ENCODE measurements around the gene HK1. TPM values are rescaled to one million over a fixed set of nuclear protein-coding genes. Genes with fewer than 3 reads are reported as not detected.
"Not testable (repeated sequence)": the region's sequence is repeated elsewhere in the genome, so short reads cannot be mapped to it uniquely, and the experiment has no call there.

The HK1 gene
- polyA plus RNA-seq, 1 donor, result 28.6 TPM

DNA sequence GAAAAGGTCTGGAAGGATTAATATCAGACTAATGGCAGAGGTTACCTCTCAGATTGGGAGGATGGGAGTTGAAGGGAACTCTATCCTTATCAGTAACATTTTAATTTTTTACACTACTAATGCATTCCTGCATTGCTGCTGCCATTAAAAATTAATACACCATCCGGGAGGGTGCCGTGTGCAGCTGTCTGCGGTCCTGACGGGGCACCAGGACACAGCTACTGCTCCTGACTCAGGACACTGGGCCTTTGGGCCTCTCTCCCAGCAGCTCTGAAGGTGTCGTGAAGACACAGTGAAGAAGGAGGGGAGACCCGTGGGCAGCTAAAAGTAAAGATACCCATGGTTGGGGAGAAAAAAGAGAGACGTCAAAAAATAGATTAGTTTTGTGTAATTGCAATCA lies 23.4 kb upstream of the HK1 start:
- DNase-seq (ENCODE audit: low read depth), result no peak

DNA sequence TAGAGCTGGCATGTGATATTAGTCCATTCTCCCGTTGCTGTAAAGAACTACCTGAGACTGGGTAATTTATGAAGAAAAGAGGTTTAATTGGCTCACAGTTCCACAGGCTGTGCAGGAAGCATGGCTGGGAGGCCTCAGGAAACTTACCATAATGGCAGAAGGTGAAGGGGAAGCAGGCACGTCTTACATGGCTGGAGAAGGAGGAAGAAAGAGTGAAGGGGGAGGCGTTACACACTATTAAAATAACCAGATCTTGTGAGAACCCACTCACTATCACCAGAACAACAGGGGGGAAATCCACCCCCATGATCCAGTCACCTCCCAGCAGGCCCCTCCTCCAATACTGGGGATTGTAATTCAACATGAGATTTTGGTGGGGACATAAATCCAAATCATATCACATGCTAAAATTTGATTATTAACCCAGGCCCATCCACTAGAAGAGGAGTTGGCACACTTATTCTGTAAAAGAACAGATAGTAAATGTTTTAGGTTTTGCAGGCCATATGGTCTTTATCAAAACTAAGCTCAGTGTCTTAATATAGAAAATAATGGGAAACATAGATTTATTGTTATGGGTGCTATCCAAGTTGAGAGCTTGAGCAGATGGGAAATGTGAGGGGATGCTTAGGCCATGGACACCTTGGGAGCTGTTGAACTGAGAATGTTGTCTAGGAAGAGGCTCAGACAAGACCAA lies 18.6 kb upstream of the HK1 start:
- DNase-seq (ENCODE audit: low read depth), result no peak

DNA sequence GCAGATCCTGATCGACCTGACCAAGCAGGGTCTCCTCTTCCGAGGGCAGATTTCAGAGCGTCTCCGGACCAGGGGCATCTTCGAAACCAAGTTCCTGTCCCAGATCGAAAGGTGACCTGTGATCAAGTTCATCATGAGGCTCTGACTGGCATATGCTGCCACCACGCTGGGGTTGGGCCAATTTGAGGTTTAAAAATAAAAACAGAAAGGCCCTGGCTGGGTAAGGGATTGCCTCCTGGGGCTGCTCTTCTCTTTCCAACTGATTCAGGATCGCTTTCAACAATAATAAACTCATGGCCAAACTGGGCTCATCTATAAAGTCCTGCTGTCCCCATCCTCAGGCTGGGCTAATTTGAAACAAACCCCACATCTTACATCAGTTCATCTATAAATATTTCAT lies 17.1 kb upstream of the HK1 start:
- no peak for DNase-seq (ENCODE audit: low read depth)

GRCh38 chr10:69262292-69262751 lies 16.0 kb upstream of the HK1 start:
- DNase-seq (ENCODE audit: low read depth), result no peak

GRCh38 chr10:69265521-69265920 lies 12.8 kb upstream of the HK1 start:
- no peak for DNase-seq (ENCODE audit: low read depth)

DNA sequence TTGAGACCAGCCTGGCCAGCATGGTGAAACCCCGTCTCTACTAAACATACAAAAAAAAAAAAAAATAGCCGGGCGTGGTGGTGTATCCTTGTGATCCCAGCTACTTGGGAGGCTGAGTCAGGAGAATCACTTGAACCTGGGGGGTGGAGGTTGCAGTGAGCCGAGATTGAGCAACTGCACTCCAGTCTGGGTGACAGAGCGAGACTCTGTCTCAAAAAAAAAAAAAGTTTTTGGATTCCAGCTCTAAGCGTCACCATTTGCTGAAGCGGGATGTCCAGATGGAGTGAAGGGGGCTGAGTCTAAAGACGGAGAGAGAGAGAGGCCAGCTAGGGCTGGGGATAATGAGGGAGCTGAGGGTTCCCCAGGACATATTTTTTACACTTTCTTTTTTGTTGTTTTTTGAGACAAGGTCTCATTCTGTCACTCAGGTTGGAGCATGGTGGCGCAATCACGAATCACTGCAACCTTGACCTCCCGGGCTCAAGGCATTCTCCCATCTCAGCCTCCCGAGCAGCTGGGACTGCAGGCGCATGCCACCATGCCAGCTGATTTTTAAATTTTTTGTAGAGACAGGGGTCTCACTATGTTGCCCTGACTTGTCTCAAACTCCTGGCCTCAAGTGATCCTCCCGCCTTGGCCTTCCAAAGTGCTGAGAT lies 9.4 kb upstream of the HK1 start:
- DNase-seq (ENCODE audit: low read depth), result no peak

DNA sequence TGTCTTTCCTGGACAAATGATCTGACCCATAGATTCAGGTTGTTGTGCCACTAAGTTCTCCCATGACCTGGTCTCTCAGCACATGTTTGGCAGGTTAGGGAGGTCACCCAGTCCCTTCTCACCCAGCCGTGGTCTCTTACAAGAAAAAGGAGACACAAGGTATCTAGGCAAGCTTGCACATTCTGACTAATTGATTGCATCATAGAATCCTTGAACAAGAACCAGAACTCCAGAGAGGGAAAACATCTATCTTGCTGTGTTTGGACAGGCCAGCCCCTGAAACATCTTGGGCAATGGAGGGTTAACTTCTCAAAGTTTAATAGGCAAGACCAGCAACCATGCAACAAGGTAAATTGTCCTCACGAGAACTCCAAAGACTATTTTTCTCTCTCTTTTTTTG lies 8.5 kb upstream of the HK1 start:
- DNase-seq (ENCODE audit: low read depth), result no peak

DNA sequence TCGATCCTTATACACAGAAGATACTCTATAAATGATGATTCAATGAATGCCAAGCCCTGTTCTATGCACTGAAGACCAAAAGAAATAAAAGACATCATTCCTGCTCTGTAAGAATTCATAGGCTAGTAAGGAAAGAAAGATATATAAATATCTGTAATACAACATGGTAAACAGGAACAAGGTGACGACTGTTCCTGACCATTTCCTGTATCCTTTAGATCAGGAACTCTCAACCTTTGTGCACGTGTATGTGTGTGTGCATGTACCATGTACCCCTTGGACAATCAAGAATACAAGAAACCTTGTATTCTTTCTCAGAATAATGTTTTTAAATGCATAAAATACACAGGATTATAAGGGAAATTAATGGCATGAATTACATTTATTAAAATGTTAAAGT lies 7.3 kb upstream of the HK1 start:
- DNase-seq (ENCODE audit: low read depth), result no peak

DNA sequence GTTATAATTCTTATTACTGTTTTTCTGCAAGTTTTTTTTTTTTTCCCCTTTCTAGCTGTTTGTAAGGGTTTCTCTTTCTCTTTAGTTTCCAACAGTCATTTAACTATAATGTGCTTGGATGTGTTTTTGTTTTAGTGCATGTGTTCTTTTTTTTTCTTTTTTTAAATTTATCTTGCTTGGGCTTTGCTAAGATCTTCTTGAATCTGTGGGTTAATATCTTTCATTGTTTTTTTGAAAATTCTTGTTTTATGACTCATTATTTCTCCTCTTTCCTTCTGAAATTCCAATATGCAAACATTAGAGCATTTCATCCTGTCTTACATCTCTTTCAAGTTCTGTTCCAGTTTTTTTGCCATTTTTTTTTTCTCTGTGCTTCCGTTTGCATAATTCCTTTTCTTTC lies 5.7 kb upstream of the HK1 start:
- DNase-seq (ENCODE audit: low read depth), result no peak

GRCh38 chr10:69275444-69275843 lies 2.9 kb upstream of the HK1 start:
- no peak for DNase-seq (ENCODE audit: low read depth)

DNA sequence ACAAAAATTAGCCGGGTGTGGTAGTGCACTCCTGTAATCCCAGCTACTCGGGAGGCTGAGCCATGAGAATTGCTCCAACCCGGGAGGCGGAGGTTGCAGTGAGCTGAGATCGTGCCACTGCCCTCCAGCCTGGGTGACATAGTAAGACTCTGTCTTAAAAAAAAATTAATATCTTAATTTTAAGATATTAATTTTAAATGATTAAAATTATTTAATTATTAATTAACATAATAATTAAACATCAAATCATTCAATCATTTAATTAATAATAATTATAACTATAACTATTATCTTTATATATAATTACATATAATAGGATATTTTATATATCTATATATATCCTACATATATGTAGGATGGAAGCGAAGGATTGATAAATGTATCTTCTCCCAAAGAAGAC lies 1.8 kb upstream of the HK1 start:
- no peak for DNase-seq (ENCODE audit: low read depth)

- no peak for DNase-seq (ENCODE audit: low read depth)
Measured at GRCh38 chr10:69279110-69279509, 814 bp downstream of the HK1 start.

GRCh38 chr10:69281507-69282413 lies 3.5 kb downstream of the HK1 start:
- DNase-seq (ENCODE audit: low read depth), result no peak

- not testable (repeated sequence) for DNase-seq (ENCODE audit: low read depth)
Measured at GRCh38 chr10:69284402-69284801, 6.1 kb downstream of the HK1 start.

- DNase-seq (ENCODE audit: low read depth), result no peak
Measured at GRCh38 chr10:69285699-69286098, 7.4 kb downstream of the HK1 start.

GRCh38 chr10:69287181-69287580 lies 8.9 kb downstream of the HK1 start:
- DNase-seq (ENCODE audit: low read depth), result no peak

- DNase-seq (ENCODE audit: low read depth), result no peak
Measured at GRCh38 chr10:69290993-69291392, 12.7 kb downstream of the HK1 start.

DNA sequence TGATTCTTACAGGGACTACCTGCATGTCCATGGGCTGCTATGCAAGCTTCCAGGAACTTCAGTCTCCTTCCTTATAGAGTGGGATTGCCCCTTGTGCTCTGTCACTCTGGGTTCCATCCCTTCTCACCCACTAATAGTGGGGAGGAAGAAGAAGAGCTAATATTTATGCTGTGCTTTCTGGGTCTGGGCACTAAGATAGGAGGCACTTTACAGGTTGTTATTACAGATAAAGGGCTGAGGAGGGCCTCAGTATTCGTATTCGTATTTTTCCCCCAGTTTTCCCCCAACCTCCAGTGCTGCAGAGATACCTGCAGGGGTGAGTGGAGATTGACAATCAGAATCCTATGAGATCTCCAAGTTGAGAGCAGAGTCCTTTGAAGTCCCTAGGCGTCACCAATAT lies 14.2 kb downstream of the HK1 start:
- no peak for DNase-seq (ENCODE audit: low read depth)

GRCh38 chr10:69295027-69295636 lies 16.8 kb downstream of the HK1 start:
- DNase-seq (ENCODE audit: low read depth), result no peak

GRCh38 chr10:69303632-69304051 lies 25.3 kb downstream of the HK1 start:
- no peak for DNase-seq (ENCODE audit: low read depth)

- no peak for DNase-seq (ENCODE audit: low read depth)
Measured at GRCh38 chr10:69306421-69306820, 28.1 kb downstream of the HK1 start.

GRCh38 chr10:69307434-69307833 lies 29.1 kb downstream of the HK1 start:
- no peak for DNase-seq (ENCODE audit: low read depth)
